Epithelial cell of prostate (primary cell): Measurements from ENCODE around the gene IFITM2.
"Not testable (repeated sequence)": the region's sequence is repeated elsewhere in the genome, so short reads cannot be mapped to it uniquely, and the experiment has no call there.

Source experiments
- DNase-seq: peaks from one replicate; pipeline ENCODE4 v3.0.0-alpha.2; 2011; ENCODE audit warnings: low read depth, low spot score
- H3K27ac ChIP-seq: fragments of 450-650 bp; 2 replicates; pipeline ENCODE4 v1.5.1; 2017; ENCODE audit warnings: mild to moderate bottlenecking

Gene IFITM2

GRCh38 chr11:335779-336658 lies 28.4 kb downstream of the IFITM2 start:
- DNase-seq = no peak
- no peak overlapping the region for H3K27ac ChIP-seq

- no peak for DNase-seq
- H3K27ac ChIP-seq = no peak overlapping the region
Measured at GRCh38 chr11:336659-337198, 29.1 kb downstream of the IFITM2 start.

- DNase-seq = no peak
- H3K27ac ChIP-seq = no peak overlapping the region
Measured at GRCh38 chr11:337711-338110, 30.1 kb downstream of the IFITM2 start.

GRCh38 chr11:339963-340362 lies 32.3 kb downstream of the IFITM2 start:
- DNase-seq = no peak
- H3K27ac ChIP-seq = no peak overlapping the region

- DNase-seq = no peak
- H3K27ac ChIP-seq = no peak overlapping the region
Measured at GRCh38 chr11:340539-341512, 33.2 kb downstream of the IFITM2 start.

- no peak overlapping the region for H3K27ac ChIP-seq
- no peak for DNase-seq
Measured at GRCh38 chr11:342328-342727, 34.7 kb downstream of the IFITM2 start.

GRCh38 chr11:344836-345578 lies 37.4 kb downstream of the IFITM2 start:
- no peak for DNase-seq
- H3K27ac ChIP-seq = no peak overlapping the region

- H3K27ac ChIP-seq = no peak overlapping the region
- DNase-seq = no peak
Measured at GRCh38 chr11:346529-346928, 38.9 kb downstream of the IFITM2 start.

- not testable (repeated sequence) for H3K27ac ChIP-seq, DNase-seq
Measured at GRCh38 chr11:349270-349954, 41.8 kb downstream of the IFITM2 start.

- DNase-seq, H3K27ac ChIP-seq: not testable (repeated sequence)
Measured at GRCh38 chr11:350033-350722, 42.6 kb downstream of the IFITM2 start.

- DNase-seq = peak; percentile 49
- H3K27ac ChIP-seq = no peak overlapping the region
Measured at GRCh38 chr11:350723-351255, 43.2 kb downstream of the IFITM2 start.

- DNase-seq = no peak
- H3K27ac ChIP-seq = no peak overlapping the region
Measured at GRCh38 chr11:351411-351810, 43.8 kb downstream of the IFITM2 start.

- no peak for DNase-seq
- H3K27ac ChIP-seq = no peak overlapping the region
Measured at GRCh38 chr11:352456-353031, 44.9 kb downstream of the IFITM2 start.

GRCh38 chr11:353179-353873 lies 45.7 kb downstream of the IFITM2 start:
- DNase-seq = no peak
- no peak overlapping the region for H3K27ac ChIP-seq

GRCh38 chr11:355581-356458 lies 48.2 kb downstream of the IFITM2 start:
- peak overlapping the region; percentile 22 for H3K27ac ChIP-seq
- peak; percentile 37 for DNase-seq

- no peak overlapping the region for H3K27ac ChIP-seq
- DNase-seq = no peak
Measured at GRCh38 chr11:356610-357009, 49.0 kb downstream of the IFITM2 start.

GRCh38 chr11:357582-357981 lies 50.0 kb downstream of the IFITM2 start:
- no peak overlapping the region for H3K27ac ChIP-seq

More at GRCh38 chr11:357582-357981, 50.0 kb downstream of the IFITM2 start:
- no peak for DNase-seq
